ENCODE results near the gene JAZF1.

The JAZF1 gene

DNA sequence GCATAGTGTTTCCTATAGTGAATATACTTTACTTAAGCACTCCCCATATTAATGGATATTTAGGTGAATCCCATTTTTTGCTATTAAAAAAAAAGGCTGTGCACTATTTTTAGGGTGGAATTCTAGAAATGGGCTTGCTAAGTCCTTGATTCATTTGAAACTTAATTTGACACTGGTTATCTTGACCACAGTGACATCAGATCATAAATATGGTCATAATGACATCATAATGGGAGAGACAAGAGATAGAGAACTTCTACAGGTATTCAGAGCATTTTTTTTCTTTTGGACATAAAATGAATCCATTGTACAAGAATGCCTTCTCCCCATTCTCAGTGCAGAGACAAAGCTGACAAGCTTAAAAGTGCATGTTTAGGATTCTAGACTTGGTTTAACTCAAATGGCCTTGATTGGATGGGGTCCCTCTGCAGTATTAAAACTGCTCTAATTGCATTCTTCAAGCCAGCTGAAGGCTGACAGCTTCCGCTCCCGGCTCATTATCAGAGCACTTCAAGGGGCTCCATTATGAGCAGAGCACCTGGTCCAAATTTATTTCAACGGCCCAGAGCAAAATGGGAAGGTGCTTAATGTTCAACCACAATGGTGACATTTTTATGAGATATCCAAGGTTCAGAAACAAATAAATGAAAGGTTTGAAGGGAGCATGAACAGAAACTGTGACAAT, 104.8 kb downstream of the JAZF1 start:
- DNase-seq (ENCODE audit: low read depth in 2 of 2), result no peak

DNA sequence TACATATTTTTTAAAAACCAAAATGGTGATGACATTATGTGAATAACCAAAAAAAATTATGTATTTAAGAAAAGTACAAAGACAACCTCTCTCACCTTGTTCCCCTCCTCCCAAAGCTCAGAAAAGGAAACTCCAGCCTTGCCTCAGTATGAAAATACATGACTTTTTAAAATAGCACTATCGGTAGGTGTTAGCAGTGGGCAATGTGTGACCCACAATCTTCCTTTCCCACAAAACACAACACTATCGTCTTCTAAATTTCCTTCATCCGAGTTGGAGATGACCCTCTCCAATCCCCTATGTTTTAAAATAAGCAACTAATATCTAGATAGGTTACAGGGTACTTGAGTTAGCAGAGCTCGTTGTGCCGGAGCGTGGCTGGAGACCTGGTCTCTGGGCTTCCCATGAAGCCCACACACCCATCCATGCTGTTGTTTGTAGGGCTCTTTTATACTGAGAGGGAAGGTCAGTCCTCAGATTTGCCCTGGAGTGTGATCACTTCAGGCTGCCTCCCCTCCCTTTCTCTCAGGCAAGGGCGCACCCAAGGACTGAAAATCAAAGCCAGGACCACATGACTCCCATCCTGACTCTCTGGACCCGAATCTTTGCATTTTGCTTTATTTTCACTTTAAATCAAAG, 107.6 kb downstream of the JAZF1 start:
- no peak for DNase-seq (ENCODE audit: low read depth in 2 of 2)

DNA sequence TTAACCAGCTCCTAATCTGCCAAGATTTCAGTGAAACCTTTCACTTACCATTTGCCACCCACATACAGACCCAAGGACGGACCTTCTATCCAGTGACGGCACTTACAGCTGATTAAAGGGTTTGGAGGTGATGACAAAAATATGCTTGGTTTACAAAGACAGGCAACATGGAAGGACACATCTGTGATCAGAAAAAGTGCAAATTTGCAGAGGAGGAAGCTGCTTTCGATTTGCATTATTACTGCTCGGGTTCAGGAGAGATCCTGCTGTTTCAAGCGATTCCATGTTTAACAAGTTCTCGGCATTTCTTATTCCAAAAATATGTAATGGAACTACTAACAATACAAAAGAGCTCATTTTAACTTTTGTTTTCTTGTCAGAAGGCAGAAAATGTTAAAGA, 109.0 kb downstream of the JAZF1 start:
- no peak for DNase-seq (ENCODE audit: low read depth in 2 of 2)

DNA sequence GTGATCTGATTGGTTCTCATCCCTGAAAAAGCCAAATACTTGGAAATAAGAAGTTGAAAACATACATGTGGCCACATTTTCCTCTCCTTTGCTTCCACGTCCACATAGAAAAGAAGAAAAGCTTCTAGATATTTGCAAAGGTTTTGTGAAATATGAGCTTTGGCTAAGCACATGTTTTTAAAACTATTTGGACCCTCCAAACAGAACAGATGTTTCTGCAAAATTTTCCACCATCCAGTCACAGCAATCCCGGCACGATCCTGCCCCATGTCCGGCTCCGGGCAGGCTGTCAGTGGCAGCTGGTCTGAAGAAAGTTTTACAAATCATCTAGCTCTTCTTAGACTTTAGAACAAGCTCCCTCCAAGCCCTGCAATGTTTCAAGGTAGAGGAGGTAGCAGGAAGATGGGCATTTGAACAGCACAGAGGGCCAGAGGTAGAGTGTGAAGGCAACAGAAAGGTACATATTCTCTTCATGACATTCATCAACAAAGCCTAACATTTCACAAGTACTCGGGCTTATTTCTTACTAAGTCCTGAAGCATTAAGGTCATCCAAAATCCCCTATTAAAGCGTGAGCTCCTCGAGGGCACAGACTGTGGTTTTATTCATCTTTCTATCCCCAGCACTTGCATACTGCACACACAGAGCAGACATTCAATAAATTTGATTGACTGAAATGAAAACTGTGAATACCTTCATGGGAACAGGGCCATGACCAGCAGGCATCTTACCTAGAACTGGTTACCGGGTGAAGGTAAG, 110.1 kb downstream of the JAZF1 start:
- DNase-seq (ENCODE audit: low read depth in 2 of 2), result no peak

DNA sequence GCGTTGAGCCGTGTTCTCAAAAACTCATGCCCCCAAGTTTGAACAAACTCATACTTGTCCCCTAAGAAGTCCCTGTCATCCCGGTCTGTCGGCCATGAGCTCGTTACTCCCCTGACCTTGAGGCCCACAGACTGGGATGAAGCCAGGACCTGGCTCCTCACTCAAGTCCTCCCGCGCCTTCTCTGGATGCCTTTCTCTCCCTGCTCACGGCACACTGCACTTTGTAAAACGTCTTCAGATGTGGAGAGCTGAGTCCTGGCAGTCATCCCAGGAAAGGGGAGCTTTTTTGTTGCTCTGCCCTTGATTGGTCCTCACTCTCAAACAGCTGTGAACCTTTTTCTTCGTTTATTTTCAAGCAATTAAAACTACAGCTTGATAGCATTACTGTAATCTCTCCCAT, 110.8 kb downstream of the JAZF1 start:
- no peak for DNase-seq (ENCODE audit: low read depth in 2 of 2)

DNA sequence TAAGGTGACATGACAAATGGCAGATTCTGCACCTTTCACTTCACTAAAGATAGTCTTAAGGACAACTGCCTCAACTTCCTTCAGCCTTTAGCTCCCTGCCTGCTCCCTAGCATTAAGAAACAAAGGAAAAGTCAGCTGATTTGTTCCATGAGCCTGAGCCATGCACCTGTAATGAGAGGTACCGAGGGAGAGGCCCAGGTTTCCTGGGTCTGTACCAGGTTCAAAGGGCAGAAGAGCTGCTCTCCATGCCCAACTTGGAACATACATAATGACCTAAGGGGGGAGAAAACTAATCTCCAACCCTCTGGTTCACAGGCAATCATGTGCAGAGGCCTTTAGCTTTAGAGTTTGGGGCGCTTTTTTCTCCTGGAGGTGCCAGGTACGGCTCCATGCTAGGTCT, 111.2 kb downstream of the JAZF1 start:
- no peak for DNase-seq (ENCODE audit: low read depth in 2 of 2)

DNA sequence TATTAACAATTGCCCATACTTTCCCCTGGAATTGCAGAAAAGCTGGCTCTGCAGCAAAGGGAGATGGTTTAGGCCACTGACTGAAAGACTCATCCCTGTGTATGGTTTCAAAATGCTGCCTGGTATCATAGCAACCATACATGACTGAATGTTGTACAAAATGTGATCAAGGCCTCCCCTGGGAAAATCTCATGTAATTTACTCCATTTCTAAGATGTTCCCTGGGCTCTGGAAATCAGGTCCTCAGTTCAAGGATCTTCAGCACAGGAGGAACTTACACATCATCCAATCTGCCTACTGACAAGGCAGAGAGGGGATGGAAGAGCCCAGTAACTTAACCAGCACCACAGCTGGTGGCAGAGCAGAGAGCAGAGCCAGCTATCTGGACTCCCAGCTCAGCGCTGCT, 111.8 kb downstream of the JAZF1 start:
- no peak for DNase-seq (ENCODE audit: low read depth in 2 of 2)

DNA sequence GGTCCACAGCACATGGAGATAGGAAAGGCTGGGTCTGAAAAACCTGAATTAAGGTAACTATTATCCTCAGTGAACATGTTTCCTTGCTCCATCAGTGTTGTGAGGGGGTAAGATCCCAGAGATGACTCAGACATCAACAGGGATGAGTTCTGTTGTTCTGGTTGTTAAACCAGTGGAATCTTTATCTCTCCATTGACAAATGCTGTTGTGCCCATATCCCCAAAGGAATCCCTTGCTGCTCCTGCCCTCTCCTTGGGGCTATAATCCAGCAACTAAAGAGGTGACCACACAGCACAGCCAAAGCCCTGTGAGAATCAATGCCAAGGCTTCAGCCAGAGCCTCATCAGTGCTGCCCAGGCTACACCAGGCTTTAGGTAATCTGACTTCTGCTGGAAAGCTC, 113.4 kb downstream of the JAZF1 start:
- no peak for DNase-seq (ENCODE audit: low read depth in 2 of 2)

DNA sequence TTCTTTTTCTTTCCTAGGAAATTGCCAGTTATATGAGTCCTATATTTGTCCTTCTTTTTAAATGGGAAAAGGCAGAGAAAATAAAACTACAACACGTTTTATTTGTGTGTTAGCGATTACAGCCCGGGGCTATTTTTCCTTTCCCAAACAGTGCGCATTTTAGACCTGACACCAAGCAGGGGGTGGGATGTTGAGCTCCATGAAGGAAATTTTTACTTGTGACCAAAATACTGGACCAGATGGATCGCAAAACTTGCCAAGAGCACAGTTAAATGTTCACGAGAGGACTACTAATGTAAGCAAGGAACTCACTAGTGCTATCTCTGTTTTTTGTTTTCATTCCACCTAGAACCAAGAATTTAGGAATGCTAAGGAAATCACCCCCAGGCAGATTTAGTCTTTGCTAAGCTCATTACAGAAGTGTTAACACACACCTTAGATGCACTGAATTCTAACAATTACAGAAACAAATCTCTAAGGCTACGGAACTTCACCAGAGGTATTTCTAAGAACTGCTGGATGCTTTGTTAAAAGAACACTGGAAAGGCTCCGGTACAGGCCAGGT, 114.8 kb downstream of the JAZF1 start:
- no peak for DNase-seq (ENCODE audit: low read depth in 2 of 2)

DNA sequence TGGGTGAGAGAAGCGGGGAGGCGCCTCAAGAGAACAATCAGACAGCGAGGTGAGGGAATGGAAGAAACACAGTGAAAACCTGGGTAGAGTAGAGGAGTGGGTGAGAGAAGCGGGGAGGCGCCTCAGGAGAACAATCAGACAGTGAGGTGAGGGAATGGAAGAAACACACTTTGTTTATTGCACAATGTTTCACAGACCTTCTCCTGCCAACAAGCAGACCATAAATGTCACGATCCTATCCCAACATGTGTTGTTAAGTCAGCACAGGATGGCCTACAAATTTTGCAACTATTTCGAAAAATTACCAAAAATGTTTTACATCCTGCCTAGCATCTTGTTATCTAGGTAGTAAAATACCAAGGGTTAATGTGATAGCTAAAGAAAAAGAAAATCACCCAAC, 115.3 kb downstream of the JAZF1 start:
- DNase-seq (ENCODE audit: low read depth in 2 of 2), result no peak

DNA sequence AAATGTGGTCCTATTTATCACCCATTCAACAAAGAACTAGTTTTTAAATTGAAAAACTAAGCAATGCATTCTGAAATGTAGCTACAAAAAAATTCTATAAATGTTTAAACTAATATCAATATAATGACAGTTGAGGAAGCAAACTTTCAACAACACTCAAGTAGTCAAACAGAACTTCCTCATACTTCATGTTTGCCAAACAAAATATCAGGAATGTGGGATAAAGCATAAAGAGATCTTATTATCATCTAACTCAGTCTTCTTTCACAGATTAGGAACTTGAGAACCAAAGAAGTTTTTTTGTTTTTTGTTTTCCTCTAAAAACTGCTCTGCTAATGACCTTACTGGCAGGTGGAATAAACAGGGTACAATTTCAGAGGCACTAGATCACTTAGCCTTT, 116.2 kb downstream of the JAZF1 start:
- DNase-seq (ENCODE audit: low read depth in 2 of 2), result no peak

DNA sequence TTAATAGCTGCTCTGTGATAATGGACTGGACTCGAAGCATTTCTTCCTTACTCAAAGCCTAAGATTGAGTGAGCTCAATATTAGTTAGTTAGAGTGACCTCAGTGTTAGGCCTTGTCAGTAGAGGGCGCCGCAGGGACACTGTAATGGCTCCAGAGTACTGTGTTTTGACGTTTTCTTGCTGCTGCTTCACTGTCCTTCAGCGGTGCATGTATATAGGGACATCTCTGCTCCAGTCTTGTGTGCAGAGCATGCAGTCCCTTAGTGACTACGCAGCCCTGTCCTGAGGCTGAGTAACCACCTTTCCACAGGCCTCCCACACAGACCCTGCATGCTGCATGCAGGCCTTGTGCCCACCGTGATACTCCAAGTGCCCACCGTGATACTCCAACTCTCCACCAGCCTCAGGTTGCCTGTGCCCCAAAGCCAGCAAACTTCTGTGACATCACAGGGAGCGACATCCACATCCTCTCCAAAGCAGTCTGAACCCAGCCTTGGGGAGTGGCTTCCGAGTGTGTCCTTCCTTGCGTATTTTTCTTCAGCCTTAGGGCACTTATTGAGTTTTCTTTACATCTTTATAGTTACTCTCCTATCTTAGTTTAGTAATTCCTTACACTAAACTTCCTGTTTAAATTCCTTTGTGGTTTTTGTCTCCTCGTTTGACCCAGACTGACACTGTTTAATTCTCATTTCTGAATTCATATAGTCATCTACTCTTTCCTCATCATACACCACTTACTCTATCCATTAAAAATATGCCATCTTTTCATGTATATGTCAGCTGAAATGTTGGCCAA, 118.2 kb downstream of the JAZF1 start:
- DNase-seq (ENCODE audit: low read depth in 2 of 2), result peak; percentile 51 to 63

DNA sequence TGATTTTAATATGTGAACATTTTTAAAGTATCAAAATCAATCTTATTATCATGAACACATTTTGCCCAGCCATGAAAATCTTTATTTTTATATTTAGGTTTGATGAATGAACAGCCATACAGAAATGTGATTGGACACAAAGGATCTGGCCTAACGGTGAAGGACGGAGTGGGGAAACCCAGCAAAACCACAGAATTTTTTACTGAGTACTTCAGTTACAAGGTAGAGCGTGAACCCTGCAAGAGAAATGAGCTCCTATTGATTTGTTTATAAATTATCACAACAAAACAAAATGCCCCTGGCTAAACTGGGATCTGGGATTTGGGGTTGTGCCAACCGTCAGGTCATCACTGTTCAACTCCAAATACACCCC, 118.8 kb downstream of the JAZF1 start:
- no peak for DNase-seq (ENCODE audit: low read depth in 2 of 2)

DNA sequence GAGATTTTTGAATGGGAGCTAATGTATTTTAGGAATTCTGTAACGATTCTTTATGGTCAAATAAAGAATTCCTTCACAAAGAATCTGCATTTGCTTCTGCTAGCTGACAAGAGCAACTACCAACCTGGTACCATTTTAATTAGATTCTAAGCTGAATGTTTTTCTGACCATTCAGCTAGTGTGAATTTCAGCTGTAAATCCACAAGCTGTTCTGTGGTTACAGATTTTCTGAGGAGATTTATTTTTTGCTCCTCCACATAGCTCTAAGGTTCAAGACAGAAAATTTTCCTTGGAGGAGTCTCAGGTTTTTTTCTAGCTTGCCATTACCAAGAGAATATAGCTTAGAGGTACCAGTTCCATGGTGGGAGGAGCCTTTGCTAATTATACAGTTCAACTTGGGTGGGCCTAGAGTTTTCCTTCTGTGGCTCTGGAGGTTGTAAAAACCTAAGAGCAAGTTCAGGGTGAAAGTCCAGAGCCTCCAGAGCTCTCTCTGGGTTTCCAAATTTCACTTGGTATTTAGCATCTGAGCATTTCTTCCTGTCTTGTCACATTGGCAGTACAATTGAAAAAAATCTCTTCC, 120.1 kb downstream of the JAZF1 start:
- no peak for DNase-seq (ENCODE audit: low read depth in 2 of 2)

DNA sequence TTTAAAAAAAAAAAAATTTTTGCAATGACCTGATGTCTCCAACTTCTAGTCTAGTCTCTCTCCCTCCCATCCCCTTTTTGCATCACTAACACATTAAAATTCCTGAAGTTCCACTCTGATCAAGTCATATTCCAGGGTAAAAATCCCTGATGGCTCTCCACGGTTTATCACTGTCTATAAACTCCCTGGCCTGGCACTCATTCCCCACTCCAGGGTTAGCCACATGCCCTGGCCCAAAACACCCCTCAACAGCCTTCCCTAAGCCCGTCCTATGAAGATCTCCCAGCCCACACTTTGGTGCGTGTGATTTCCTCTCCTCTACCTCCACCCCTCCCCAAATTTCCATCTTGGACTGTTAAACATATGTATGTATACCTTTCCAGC, 125.4 kb downstream of the JAZF1 start:
- DNase-seq (ENCODE audit: low read depth in 2 of 2), result no peak

DNA sequence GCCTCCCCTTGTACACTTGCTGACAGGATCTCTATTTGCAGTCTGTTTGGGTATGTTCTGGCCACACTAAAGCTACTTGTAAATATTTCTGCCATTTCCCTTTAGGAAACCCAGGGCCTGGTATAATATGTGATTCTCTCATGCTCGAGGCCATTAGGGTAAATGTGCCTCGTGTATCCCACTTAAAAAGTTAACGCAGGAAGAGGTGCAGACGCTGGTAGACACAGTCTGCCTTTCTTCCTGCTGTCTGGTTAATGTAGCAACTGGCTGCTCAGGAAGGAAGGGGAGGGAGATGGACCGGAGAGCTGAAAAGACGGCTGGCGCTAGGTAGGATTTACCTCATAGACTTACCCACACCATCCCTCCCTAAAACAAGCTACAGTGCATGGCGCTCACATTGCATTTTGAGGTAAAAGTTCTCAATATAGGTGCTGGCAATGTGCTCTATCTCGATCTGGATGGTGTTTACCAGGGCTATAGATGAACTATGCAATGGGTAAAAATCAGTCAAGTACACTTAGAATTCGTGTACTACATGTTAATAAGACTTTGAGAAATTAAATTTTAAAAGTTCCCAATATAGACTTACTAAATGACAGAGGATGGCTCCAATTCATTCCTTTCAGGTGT, 125.9 kb downstream of the JAZF1 start:
- no peak for DNase-seq (ENCODE audit: low read depth in 2 of 2)

DNA sequence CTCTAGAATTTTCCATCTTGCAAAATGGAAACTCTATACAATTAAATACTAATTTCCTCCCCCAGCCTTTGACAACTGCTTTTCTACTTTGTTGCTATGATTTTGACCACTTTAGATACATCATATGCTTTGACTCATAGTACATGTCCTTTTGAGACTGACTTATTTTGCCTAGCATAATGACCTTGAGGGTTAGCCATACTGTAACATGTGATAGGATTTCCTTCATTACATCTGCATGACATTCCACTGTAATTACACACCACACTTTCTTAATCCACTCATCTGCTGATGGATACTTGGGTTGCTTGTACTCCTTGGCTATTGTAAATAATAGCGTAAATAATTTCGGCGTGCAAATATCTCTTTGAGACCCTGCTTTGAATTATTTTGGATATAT, 127.7 kb downstream of the JAZF1 start:
- no peak for DNase-seq (ENCODE audit: low read depth in 2 of 2)

DNA sequence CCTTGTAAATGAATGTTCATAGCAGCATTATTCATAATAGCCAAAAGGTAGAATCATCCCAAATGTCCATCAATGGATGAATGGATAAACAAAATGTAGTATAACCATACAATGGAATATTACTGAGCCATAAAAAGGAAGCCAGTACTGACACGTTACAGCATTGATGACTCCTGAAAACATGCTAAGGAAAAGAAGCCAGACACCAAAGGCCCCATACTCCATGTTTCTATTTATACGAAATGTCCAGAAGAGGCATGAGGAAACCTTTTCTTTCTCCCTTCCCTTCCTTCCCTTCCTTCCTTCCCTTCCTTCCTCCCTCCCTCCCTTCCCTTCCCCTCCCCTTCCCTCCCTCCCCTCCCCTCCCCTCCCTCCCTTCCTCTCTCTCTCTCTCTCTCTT, 131.9 kb downstream of the JAZF1 start:
- DNase-seq (ENCODE audit: low read depth in 2 of 2), result no peak

DNA sequence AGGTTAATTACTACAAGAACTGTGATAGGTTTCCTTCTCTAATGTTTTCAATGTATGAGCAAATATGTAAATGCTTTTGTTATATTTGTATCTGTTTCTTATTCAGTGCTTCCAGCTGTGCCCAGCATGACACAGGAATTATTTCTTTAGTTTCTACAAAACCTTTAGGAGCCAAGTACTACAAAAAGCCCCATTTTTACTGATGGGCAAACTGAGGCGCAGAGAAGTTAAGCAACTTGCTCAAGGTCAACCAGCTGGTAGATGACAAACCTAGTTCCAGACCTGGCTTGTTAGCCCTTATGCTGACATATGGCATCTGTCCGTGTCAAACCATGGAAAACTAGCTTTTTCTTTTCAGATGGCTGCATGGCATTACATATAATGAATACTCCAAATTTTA, 134.6 kb downstream of the JAZF1 start:
- no peak for DNase-seq (ENCODE audit: low read depth in 2 of 2)

DNA sequence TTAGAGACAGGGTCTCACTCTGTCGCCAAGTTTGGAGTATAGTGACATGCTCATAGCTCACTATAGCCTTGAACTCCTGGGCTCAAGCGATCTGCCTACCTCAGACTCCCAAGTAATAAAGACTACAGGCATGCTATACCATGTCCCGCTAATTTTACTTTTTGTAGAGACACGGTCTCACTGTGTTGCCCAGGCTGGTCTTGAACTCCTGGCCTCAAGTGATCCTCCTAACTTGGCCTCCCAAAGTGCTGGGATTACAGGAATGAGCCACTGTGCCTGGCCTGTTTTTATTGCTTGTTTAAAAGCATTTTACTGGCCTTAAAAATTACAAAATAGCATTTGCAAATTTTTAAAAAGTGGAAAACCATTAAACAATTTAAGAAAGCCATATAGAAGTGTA, 135.0 kb downstream of the JAZF1 start:
- DNase-seq (ENCODE audit: low read depth in 2 of 2), result no peak

DNA sequence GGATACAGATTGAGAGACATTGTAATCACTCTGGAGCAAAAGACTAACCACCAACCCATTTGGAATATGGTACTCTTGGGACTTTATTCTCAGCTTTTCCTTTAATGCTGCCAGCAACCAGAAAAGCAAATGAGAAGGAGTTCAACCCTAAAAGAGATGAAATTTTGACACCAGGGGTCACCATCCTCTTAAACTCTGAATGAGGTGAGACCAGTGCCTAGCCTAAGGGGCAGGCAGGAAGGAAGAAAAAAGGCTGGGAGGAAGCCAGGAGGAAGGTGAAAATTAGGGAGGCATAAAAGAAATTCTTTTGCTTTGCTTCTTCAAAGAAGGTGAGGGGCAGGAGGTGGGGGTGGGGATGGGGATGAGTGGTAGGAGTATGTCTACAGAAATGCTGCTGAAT, 135.8 kb downstream of the JAZF1 start:
- DNase-seq (ENCODE audit: low read depth in 2 of 2), result no peak
